GM18505 (cell line): Measurements from ENCODE around the gene CCDC102A.
"Not testable (repeated sequence)": the region's sequence is repeated elsewhere in the genome, so short reads cannot be mapped to it uniquely, and the experiment has no call there.

Experiments
- ATAC-seq: cut with Tn5 transposase; IDR thresholded peaks from one replicate; pipeline ENCODE4 v1.9.1; 2021; ENCODE audit not compliant: unreplicated experiment
- POLR2A ChIP-seq: IDR thresholded peaks from 4 replicates; pipeline ENCODE4 v1.6.1; 2011; ENCODE audit warnings: borderline replicate concordance; ENCODE audit not compliant: insufficient read depth, insufficient read length; ENCODE audit errors: extremely low read depth

Gene CCDC102A

GRCh38 chr16:57571098-57571497 lies 34.7 kb upstream of the CCDC102A start:
- ATAC-seq = no peak
- no peak for TF ChIP-seq POLR2A

GRCh38 chr16:57570301-57571070 lies 34.1 kb upstream of the CCDC102A start:
- no peak for TF ChIP-seq POLR2A
- ATAC-seq = no peak

- no peak for TF ChIP-seq POLR2A
- ATAC-seq = no peak
These were observed 33.1 kb upstream of the CCDC102A start for GRCh38 chr16:57569306-57569946.

GRCh38 chr16:57568772-57569171 lies 32.4 kb upstream of the CCDC102A start:
- not testable (repeated sequence) for ATAC-seq

GRCh38 chr16:57568173-57568678 lies 31.9 kb upstream of the CCDC102A start:
- no peak for ATAC-seq
- TF ChIP-seq POLR2A = no peak

GRCh38 chr16:57567691-57568090 lies 31.3 kb upstream of the CCDC102A start:
- TF ChIP-seq POLR2A = no peak
- ATAC-seq = no peak

GRCh38 chr16:57566436-57566835 lies 30.1 kb upstream of the CCDC102A start:
- TF ChIP-seq POLR2A = no peak
- ATAC-seq = no peak

- no peak for ATAC-seq
- TF ChIP-seq POLR2A = no peak
These were observed 29.1 kb upstream of the CCDC102A start for GRCh38 chr16:57565461-57565860.

GRCh38 chr16:57564571-57565270 lies 28.4 kb upstream of the CCDC102A start:
- ATAC-seq = no peak
- no peak for TF ChIP-seq POLR2A

GRCh38 chr16:57563761-57564160 lies 27.4 kb upstream of the CCDC102A start:
- no peak for ATAC-seq
- no peak for TF ChIP-seq POLR2A

- ATAC-seq = no peak
These were observed 27.0 kb upstream of the CCDC102A start for GRCh38 chr16:57563487-57563750.

GRCh38 chr16:57562669-57563486 lies 26.5 kb upstream of the CCDC102A start:
- ATAC-seq = no peak

More at GRCh38 chr16:57563487-57563750, 27.0 kb upstream of the CCDC102A start:
- no peak for TF ChIP-seq POLR2A

GRCh38 chr16:57562066-57562465 lies 25.7 kb upstream of the CCDC102A start:
- ATAC-seq = no peak
- TF ChIP-seq POLR2A = no peak

More at GRCh38 chr16:57562669-57563486, 26.5 kb upstream of the CCDC102A start:
- TF ChIP-seq POLR2A = no peak
